ENCODE results near the gene ATL2.
"Not testable (repeated sequence)": the region's sequence is repeated elsewhere in the genome, so short reads cannot be mapped to it uniquely, and the experiment has no call there.

GRCh38 chr2:38319240-38319639 lies 57.8 kb downstream of the ATL2 start:
- TF ChIP-seq CTCF (conservative IDR thresholded peaks at IDR 0.05; ENCODE audit: low read depth, low read length); EZH2 (IDR thresholded peaks at IDR 0.05; ENCODE audit: borderline replicate concordance, low read depth, low read length, poor library complexity, severe bottlenecking): not testable (repeated sequence)

Measured in A673 (cell line).